ENCODE data around the gene C1orf198. TPM values are rescaled to one million over a fixed set of nuclear protein-coding genes. Genes with fewer than 3 reads are reported as not detected.

C1orf198 gene
- total and polyA plus RNA-seq, 2 experiments from 2014 or later: 54.7 to 67.6 TPM

- H3K27me3 ChIP-seq: no peaks in the 10 kb centered on the region
- no peak for TF ChIP-seq CTCF (IDR thresholded peaks at IDR 0.05; ENCODE audit: low read depth, low read length)
- DNase-seq (ENCODE audit: low read depth in 1 of 2, low spot score in 1 of 2): no peak
- no peaks in the 10 kb centered on the region for H3K9me3 ChIP-seq (ENCODE audit: low read depth)
- peaks cover 3% of the 10 kb centered on the region for H3K4me1 ChIP-seq (ENCODE audit: low read depth)
- H3K4me3 ChIP-seq: no peak overlapping the region
- no peak overlapping the region for H3K27ac ChIP-seq
- no peaks in the 10 kb centered on the region for H3K36me3 ChIP-seq
These were observed 23.1 kb upstream of the C1orf198 start for GRCh38 chr1:230891413-230891812.

GRCh38 chr1:230884646-230885045 is 16.3 kb upstream of the C1orf198 start:
- no peak for TF ChIP-seq CTCF (IDR thresholded peaks at IDR 0.05; ENCODE audit: low read depth, low read length)
- Histone ChIP-seq H3K36me3 (no peaks in the 10 kb centered on the region), H3K27ac (no peak overlapping the region), H3K27me3 (no peaks in the 10 kb centered on the region), H3K4me3 (no peak overlapping the region), H3K9me3 (ENCODE audit: low read depth) (no peaks in the 10 kb centered on the region), H3K4me1 (ENCODE audit: low read depth) (peaks cover 3% of the 10 kb centered on the region)
- DNase-seq (ENCODE audit: low read depth in 1 of 2, low spot score in 1 of 2): no peak

GRCh38 chr1:230883967-230884366 is 15.6 kb upstream of the C1orf198 start:
- peaks cover 3% of the 10 kb centered on the region for H3K4me1 ChIP-seq (ENCODE audit: low read depth)
- H3K27ac ChIP-seq: no peak overlapping the region
- no peak for DNase-seq (ENCODE audit: low read depth in 1 of 2, low spot score in 1 of 2)
- H3K9me3 ChIP-seq (ENCODE audit: low read depth): no peaks in the 10 kb centered on the region
- no peaks in the 10 kb centered on the region for H3K36me3 ChIP-seq
- TF ChIP-seq CTCF (IDR thresholded peaks at IDR 0.05; ENCODE audit: low read depth, low read length): no peak
- H3K4me3 ChIP-seq: no peak overlapping the region
- H3K27me3 ChIP-seq: no peaks in the 10 kb centered on the region

- Histone ChIP-seq H3K4me3 (no peak overlapping the region), H3K27ac (no peak overlapping the region), H3K9me3 (ENCODE audit: low read depth) (no peaks in the 10 kb centered on the region), H3K36me3 (no peaks in the 10 kb centered on the region), H3K4me1 (ENCODE audit: low read depth) (no peaks in the 10 kb centered on the region), H3K27me3 (no peaks in the 10 kb centered on the region)
- DNase-seq (ENCODE audit: low read depth in 1 of 2, low spot score in 1 of 2): no peak
- no peak for TF ChIP-seq CTCF (IDR thresholded peaks at IDR 0.05; ENCODE audit: low read depth, low read length)
These were observed 11.5 kb upstream of the C1orf198 start for GRCh38 chr1:230879778-230880177.

- Histone ChIP-seq H3K4me3 (no peak overlapping the region), H3K9me3 (ENCODE audit: low read depth) (no peaks in the 10 kb centered on the region), H3K36me3 (no peaks in the 10 kb centered on the region), H3K4me1 (ENCODE audit: low read depth) (no peaks in the 10 kb centered on the region), H3K27ac (no peak overlapping the region), H3K27me3 (no peaks in the 10 kb centered on the region)
- no peak for TF ChIP-seq CTCF (IDR thresholded peaks at IDR 0.05; ENCODE audit: low read depth, low read length)
- peak in 1 of 2 donors; percentile 59 for DNase-seq (ENCODE audit: low read depth in 1 of 2, low spot score in 1 of 2)
These were observed 10.3 kb upstream of the C1orf198 start for GRCh38 chr1:230878591-230878990.
